GM23338 (cell line): ENCODE measurements around the gene FOXO3. TPM values are rescaled to one million over a fixed set of nuclear protein-coding genes. Genes with fewer than 3 reads are reported as not detected.

Experiments
- ATAC-seq: fragments of 200-7000 bp; cut with Tn5 transposase; 3 replicates; pipeline ENCODE4 v1.9.1; 2020
- DNase-seq: peaks from one replicate; pipeline ENCODE4 v3.0.0-alpha.2; 2015; ENCODE audit warnings: low spot score
- H2AFZ ChIP-seq: fragments of 200-600 bp; sonication (generic); 2 replicates; pipeline ENCODE4 v1.8.0; 2016; ENCODE audit warnings: antibody characterized with exemption, mild to moderate bottlenecking, moderate library complexity
- H3F3A ChIP-seq: fragments of 200-600 bp; sonication (generic); replicated peaks from 2 replicates; pipeline ENCODE4 v1.8.0; 2017; ENCODE audit warnings: antibody characterized with exemption, mixed run types, low read depth
- H3K27ac ChIP-seq: fragments of 200-600 bp; sonication (generic); 2 replicates; pipeline ENCODE4 v1.6.1; 2016; ENCODE audit warnings: low read depth
- H3K27me3 ChIP-seq: fragments of 200-600 bp; sonication (generic); 2 replicates; pipeline ENCODE4 v1.8.0; 2016; ENCODE audit warnings: mild to moderate bottlenecking, mixed run types, moderate library complexity; ENCODE audit not compliant: insufficient read depth
- H3K36me3 ChIP-seq: fragments of 200-600 bp; sonication (generic); 2 replicates; pipeline ENCODE4 v1.8.0; 2016; ENCODE audit warnings: mild to moderate bottlenecking; ENCODE audit not compliant: insufficient read depth
- H3K4me1 ChIP-seq: fragments of 200-600 bp; sonication (generic); 2 replicates; pipeline ENCODE4 v1.8.0; 2016; ENCODE audit warnings: mild to moderate bottlenecking, moderate library complexity; ENCODE audit not compliant: insufficient read depth
- H3K4me2 ChIP-seq: fragments of 200-600 bp; sonication (generic); 2 replicates; pipeline ENCODE4 v1.7.1; 2017; ENCODE audit warnings: mixed run types
- H3K4me3 ChIP-seq: fragments of 200-600 bp; sonication (generic); 2 replicates; pipeline ENCODE4 v1.6.1; 2016; ENCODE audit warnings: mixed run types
- H3K79me2 ChIP-seq: fragments of 200-600 bp; sonication (generic); replicated peaks from 2 replicates; pipeline ENCODE4 v1.8.0; 2017; ENCODE audit warnings: mild to moderate bottlenecking; ENCODE audit not compliant: insufficient read depth
- H3K9me2 ChIP-seq: fragments of 200-600 bp; sonication (generic); 2 replicates; pipeline ENCODE4 v1.8.0; 2017; ENCODE audit not compliant: insufficient read depth
- H4K20me1 ChIP-seq: fragments of 200-600 bp; sonication (generic); replicated peaks from 2 replicates; pipeline ENCODE4 v1.8.0; 2017; ENCODE audit warnings: mild to moderate bottlenecking; ENCODE audit not compliant: insufficient read depth
- H3K27ac Mint-ChIP-seq: 2 replicates; pipeline ENCODE4 v1.8.0; 2020; ENCODE audit warnings: inconsistent platforms, mild to moderate bottlenecking, moderate library complexity, mixed read lengths
- H3K27me3 Mint-ChIP-seq: 3 replicates; pipeline ENCODE4 v1.8.0; 2022; ENCODE audit warnings: low read depth, mild to moderate bottlenecking, moderate library complexity, mixed read lengths, inconsistent platforms; ENCODE audit not compliant: insufficient read depth, poor library complexity
- H3K36me3 Mint-ChIP-seq: 3 replicates; pipeline ENCODE4 v1.8.0; 2021; ENCODE audit warnings: low read depth, mild to moderate bottlenecking, inconsistent platforms, moderate library complexity, mixed read lengths
- H3K4me1 Mint-ChIP-seq: 3 replicates; pipeline ENCODE4 v1.8.0; 2020; ENCODE audit warnings: mild to moderate bottlenecking, inconsistent platforms, mixed read lengths
- H3K4me3 Mint-ChIP-seq: 3 replicates; pipeline ENCODE4 v1.8.0; 2021; ENCODE audit warnings: moderate library complexity, mild to moderate bottlenecking, inconsistent platforms, mixed read lengths
- H3K9me3 Mint-ChIP-seq: 3 replicates; pipeline ENCODE4 v1.8.0; 2020; ENCODE audit warnings: moderate library complexity, mild to moderate bottlenecking, inconsistent platforms, mixed read lengths
- CREB1 ChIP-seq: fragments of 250-450 bp; sonication (Bioruptor Pico); IDR thresholded peaks from 2 replicates; pipeline ENCODE4 v1.5.0; 2020; ENCODE audit warnings: low read depth, mild to moderate bottlenecking, moderate library complexity
- EZH2 ChIP-seq: fragments of 200-600 bp; sonication (generic); IDR thresholded peaks from one replicate; pipeline ENCODE4 v1.8.0; 2017; ENCODE audit warnings: antibody characterized with exemption, mild to moderate bottlenecking, low read depth; ENCODE audit not compliant: unreplicated experiment
- EZH2phosphoT487 ChIP-seq: fragments of 200-600 bp; sonication (generic); IDR thresholded peaks from one replicate; pipeline ENCODE4 v1.8.1; 2018; ENCODE audit warnings: antibody characterized with exemption; ENCODE audit not compliant: unreplicated experiment
- STAT1 ChIP-seq: IDR thresholded peaks from one replicate; pipeline ENCODE4 v1.6.1; 2016; ENCODE audit warnings: antibody characterized with exemption; ENCODE audit not compliant: unreplicated experiment
- ZNF114 ChIP-seq: fragments of 250-450 bp; sonication (Bioruptor Pico); IDR thresholded peaks from 2 replicates; pipeline ENCODE4 v1.5.0; 2020; ENCODE audit warnings: mild to moderate bottlenecking, moderate library complexity
- ZNF331 ChIP-seq: fragments of 250-450 bp; sonication (Bioruptor Pico); IDR thresholded peaks from 2 replicates; pipeline ENCODE4 v1.5.0; 2020; ENCODE audit warnings: low read depth, mild to moderate bottlenecking, moderate library complexity
- polyA plus RNA-seq: library from polyadenylated mRNA; unstranded; fragments of >200 nt; fragmentation: Nextera tagmentation; extraction: Ambion mirVana; gene quantifications from 2 replicates; pipeline ENCODE4 v1.2.1, GENCODE V29; 2016
- total RNA-seq: library from RNA; depleted of rRNA; stranded (reverse); fragments of >200 nt; shearing (Covaris generic); gene quantifications from 2 replicates; pipeline ENCODE4 v1.2.3, GENCODE V29; 2014
- TF ChIP-seq, protein P1 (sequence below): IDR thresholded peaks from one replicate; pipeline ENCODE4 v1.6.1; 2018; ENCODE audit warnings: antibody characterized with exemption; ENCODE audit not compliant: unreplicated experiment

FOXO3 gene
- total and polyA plus RNA-seq, 2 experiments from 2014 or later = 9.8 to 20.2 TPM

DNA sequence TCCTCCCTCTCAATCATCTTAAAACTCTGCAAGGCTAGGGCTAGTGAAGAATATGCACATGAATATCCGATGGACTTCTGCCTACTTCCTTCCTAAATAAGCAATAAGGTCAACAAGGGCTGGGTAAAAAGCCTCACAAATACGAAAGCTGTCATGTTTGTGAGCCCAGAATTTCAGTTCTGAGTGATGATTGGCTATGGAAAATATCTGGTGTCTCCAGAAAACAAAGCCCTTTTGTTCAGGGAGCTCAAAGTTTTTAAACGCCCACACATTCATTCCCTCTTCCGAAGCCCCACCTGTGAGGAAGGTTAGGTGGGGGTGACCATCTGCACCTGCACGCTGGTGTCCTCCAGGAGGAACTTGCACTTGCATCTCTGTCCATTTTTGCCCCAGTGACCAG lies 160.6 kb downstream of the FOXO3 start (continued):
- TF ChIP-seq, protein P1, sequence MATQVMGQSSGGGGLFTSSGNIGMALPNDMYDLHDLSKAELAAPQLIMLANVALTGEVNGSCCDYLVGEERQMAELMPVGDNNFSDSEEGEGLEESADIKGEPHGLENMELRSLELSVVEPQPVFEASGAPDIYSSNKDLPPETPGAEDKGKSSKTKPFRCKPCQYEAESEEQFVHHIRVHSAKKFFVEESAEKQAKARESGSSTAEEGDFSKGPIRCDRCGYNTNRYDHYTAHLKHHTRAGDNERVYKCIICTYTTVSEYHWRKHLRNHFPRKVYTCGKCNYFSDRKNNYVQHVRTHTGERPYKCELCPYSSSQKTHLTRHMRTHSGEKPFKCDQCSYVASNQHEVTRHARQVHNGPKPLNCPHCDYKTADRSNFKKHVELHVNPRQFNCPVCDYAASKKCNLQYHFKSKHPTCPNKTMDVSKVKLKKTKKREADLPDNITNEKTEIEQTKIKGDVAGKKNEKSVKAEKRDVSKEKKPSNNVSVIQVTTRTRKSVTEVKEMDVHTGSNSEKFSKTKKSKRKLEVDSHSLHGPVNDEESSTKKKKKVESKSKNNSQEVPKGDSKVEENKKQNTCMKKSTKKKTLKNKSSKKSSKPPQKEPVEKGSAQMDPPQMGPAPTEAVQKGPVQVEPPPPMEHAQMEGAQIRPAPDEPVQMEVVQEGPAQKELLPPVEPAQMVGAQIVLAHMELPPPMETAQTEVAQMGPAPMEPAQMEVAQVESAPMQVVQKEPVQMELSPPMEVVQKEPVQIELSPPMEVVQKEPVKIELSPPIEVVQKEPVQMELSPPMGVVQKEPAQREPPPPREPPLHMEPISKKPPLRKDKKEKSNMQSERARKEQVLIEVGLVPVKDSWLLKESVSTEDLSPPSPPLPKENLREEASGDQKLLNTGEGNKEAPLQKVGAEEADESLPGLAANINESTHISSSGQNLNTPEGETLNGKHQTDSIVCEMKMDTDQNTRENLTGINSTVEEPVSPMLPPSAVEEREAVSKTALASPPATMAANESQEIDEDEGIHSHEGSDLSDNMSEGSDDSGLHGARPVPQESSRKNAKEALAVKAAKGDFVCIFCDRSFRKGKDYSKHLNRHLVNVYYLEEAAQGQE = no peak
- TF ChIP-seq STAT1 (no peak), ZNF114 (no peak), EZH2 (no peak)

DNA sequence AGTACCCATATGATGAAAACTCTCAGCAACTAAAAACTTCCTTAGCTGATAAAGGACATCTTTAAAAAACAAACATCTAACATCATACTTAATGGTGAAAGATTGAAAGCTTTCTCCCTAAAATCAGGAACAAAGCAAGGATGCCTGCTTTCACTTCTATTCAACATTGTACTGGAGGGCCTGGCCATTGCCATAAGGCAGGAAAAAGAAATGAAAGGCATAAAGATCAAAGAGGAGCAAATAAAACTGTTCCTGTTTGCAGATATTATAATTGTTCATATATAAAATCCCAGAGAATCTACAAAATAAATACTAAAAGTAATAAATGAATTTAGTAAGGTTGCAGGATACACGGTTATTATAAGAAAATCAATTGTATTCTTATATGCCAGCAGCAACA lies 162.9 kb downstream of the FOXO3 start:
- TF ChIP-seq ZNF331 (CRISPR knock-in tag) (no peak), EZH2 (no peak), ZNF114 (no peak)
- H2AFZ ChIP-seq = no peak overlapping the region
- no peaks in the 10 kb centered on the region for H3K27me3 ChIP-seq
- H3K36me3 ChIP-seq = peaks cover 6% of the 10 kb centered on the region; the same call in 1 of the 2 replicates
- H3K4me3 ChIP-seq = no peak overlapping the region
- 0 out of 2 replicates have a peak, but pooled peaks cover 3% of the 10 kb centered on the region for H3F3A ChIP-seq
- ATAC-seq = no peak
- H3K4me2 ChIP-seq = no peak overlapping the region
- no peaks in the 10 kb centered on the region; the same call in 1 of the 2 replicates for H3K9me2 ChIP-seq
- Mint-ChIP-seq H3K4me1 (peaks cover 15% of the 10 kb centered on the region; the same call in 2 of the 3 replicates), H3K36me3 (peaks cover 8% of the 10 kb centered on the region; the same call in 2 of the 3 replicates), H3K9me3 (peaks cover 11% of the 10 kb centered on the region), H3K4me3 (no peak overlapping the region), H3K27me3 (peaks cover 2% of the 10 kb centered on the region), H3K27ac (no peak overlapping the region)
- no peak for DNase-seq
- no peaks in the 10 kb centered on the region for H4K20me1 ChIP-seq
- no peak overlapping the region for H3K27ac ChIP-seq
- peaks cover 12% of the 10 kb centered on the region for H3K4me1 ChIP-seq
- no peaks in the 10 kb centered on the region for H3K79me2 ChIP-seq

DNA sequence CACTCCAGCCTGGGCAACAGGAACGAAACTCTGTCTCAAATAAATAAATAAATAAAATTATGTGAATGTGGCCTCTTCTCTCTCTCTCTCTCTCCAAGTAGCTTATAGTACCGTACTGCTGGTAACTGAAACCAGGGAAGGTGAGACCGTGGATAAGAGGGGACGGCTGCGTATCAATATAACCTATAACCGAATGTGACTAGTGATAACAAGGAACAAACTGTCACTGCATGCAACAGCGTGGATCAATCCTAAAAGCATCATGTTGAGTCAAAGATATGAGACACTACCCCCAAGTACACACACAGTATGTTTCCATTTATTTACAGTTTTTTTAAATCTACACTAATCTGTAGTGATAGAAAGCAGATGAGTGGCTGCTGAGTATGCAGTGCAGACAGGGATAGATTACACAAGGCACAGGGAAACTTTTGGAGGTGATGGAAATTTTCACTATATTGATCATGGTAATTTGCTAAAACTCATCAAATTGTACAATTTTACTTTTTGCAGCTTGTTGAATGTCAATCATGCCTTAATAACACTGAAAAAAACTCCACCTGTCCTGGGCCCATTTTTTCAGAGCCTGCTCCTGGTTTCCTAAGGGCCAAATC lies 166.1 kb downstream of the FOXO3 start:
- Histone ChIP-seq H3K36me3 (peaks cover 6% of the 10 kb centered on the region; the same call in 1 of the 2 replicates), H3K4me1 (peaks cover 20% of the 10 kb centered on the region), H3K27ac (no peak overlapping the region), H3F3A (peaks cover 6% of the 10 kb centered on the region; the same call in 1 of the 2 replicates), H3K9me2 (no peaks in the 10 kb centered on the region), H3K4me3 (no peak overlapping the region), H2AFZ (no peak overlapping the region), H3K79me2 (no peaks in the 10 kb centered on the region), H4K20me1 (no peaks in the 10 kb centered on the region), H3K27me3 (peaks cover 10% of the 10 kb centered on the region), H3K4me2 (no peak overlapping the region)
- H3K4me1 Mint-ChIP-seq = peaks cover 22% of the 10 kb centered on the region
- no peak overlapping the region for H3K4me3 Mint-ChIP-seq
- H3K36me3 Mint-ChIP-seq = peaks cover 8% of the 10 kb centered on the region; the same call in 2 of the 3 replicates
- no peak for DNase-seq
- H3K9me3 Mint-ChIP-seq = peaks cover 11% of the 10 kb centered on the region
- no peak overlapping the region for H3K27ac Mint-ChIP-seq
- ATAC-seq = no peak
- H3K27me3 Mint-ChIP-seq = peaks cover 11% of the 10 kb centered on the region
- TF ChIP-seq CREB1 (CRISPR knock-in tag) = no peak
- TF ChIP-seq, protein P1 = no peak
- TF ChIP-seq EZH2phosphoT487 = no peak
